Occipital lobe (tissue), 3 donors: ENCODE measurements around the gene STAT4. TPM values are rescaled to one million over a fixed set of nuclear protein-coding genes. Genes with fewer than 3 reads are reported as not detected.
"Not testable (repeated sequence)": the region's sequence is repeated elsewhere in the genome, so short reads cannot be mapped to it uniquely, and the experiment has no call there.

Experiments used
- DNase-seq: peaks from one replicate; lab custom pipeline; 2025; lab: John Stamatoyannopoulos, UW
- small RNA-seq: library from RNA; depleted of rRNA; stranded (forward); fragments of <200 nt; gene quantifications from one replicate; pipeline ENCODE3, GENCODE V24; 2014
- total RNA-seq: library from RNA; depleted of rRNA; stranded (reverse); fragments of >200 nt; gene quantifications from one replicate; pipeline ENCODE4 v1.2.3, GENCODE V29; 2014

Gene STAT4
- total RNA-seq, 1 donor from 2014 or later: 1.2 TPM

DNA sequence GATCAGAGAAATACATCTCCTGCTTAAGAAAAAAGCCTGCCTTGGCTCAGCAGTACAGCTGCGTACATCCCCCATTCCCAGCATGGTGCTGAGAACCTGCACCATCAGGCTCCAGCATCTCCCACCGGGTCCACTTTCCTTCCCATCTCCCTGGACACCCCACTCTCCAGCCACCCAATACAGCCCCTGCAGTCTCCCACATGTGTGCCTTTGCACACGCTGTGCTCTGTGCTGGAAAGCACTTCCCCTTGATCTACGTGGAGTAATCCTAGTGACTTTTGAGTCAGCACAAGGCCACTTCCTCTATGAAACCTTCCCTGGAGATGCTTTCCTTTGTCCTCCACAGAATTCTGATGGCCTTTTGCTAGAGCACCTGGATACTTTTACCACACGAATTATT lies 153.8 kb downstream of the STAT4 start:
- no peak for DNase-seq

DNA sequence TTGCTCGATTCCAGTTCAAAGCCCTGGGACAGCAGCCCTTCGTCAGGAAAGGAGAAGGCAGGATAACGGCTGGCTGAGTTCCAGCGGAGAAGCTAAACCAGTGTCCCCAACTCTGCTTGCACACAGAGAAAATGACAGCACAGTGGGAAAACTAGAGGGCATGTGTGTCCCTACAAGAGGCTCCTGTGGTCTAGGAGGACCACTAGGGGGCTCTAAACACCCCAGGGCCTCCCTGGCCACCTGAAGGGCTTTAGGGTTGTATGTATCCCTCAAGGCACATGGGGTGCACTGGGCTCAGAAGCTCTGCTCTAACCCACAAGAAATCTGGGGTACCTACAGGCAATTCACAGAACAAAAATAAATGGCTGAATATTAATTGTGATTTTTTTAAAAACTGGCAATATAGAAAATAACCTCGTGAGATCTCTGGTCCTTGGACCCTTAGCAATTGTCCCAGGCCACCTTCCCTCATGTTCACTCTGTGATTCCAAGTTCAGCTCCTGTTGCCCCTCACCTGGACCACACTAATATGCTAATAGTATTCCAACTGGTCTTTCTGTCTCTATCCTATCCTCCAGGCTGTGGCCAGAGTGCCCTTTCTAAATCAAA lies 154.4 kb downstream of the STAT4 start:
- no peak for DNase-seq

DNA sequence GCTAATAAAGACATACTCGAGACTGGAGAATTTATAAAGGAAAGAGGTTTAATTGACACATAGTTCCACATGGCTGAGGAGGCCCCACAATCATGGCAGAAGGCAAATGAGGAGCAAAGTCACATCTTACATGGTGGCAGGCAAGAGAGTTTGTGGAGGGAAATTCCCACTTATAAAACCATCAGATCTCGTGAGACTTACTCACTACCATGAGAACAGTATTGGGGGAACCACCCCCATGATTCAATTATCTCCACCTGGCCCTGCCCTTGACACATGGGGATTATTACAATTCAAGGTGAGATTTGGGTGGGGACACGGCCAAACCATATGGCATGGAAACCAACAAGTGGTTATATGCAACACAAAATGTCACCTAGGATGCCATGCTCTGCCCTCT lies 155.5 kb downstream of the STAT4 start:
- DNase-seq: not testable (repeated sequence)

DNA sequence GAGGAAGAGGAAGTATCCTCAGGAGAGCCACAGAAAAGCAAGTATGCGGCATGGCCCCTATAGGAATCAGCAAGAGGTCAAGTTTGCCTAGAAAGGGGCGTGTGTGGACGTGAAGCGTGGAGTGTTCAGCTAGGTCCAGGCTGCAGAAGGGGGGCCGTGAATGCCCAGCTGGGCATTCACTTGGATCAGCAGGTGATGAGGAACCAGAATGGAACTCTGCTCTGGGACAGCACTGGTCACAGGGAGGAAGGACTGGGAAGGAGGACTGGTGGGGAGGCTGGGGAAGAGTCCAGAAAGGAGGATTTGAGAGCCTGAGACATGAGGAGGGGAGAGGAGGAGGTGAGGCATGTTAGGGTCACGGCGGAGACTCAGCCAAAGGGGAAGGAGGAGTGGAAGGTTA lies 156.6 kb downstream of the STAT4 start:
- no peak for DNase-seq

DNA sequence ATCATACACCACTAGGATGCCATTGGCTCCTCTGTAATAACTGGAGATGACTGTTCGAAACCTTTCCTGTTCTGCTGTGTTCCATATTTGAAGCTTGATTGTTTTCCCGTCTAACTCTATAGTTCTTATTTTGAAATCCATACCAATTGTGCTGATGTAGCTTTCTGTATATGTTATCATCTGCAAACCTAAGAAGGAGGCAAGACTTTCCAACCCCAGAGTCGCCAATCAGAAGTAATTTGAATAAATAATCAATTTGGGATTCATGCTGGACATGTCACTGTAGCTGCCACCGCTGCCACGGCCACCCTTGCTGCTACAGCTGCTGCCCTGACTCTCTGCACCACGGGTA lies 157.5 kb downstream of the STAT4 start:
- DNase-seq: no peak

DNA sequence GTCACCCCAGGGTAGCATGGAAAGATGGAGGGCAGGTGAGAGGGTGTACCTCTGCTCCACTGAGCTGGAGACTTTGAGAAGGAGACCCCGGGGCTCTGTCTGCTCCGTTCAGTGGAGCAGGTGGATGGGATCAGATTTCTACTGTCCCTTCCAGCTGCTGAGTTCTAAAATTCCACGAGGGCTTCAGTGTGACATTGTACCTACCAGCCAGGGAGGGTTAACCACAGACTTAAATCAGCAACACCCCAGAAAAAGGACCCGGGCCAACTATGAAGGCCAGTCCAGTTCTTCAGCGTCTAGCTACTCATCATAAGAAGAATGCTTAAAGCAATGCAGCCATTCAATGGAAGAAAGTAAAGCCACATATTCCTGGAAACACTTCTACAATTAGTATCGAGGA lies 160.7 kb downstream of the STAT4 start:
- no peak for DNase-seq

DNA sequence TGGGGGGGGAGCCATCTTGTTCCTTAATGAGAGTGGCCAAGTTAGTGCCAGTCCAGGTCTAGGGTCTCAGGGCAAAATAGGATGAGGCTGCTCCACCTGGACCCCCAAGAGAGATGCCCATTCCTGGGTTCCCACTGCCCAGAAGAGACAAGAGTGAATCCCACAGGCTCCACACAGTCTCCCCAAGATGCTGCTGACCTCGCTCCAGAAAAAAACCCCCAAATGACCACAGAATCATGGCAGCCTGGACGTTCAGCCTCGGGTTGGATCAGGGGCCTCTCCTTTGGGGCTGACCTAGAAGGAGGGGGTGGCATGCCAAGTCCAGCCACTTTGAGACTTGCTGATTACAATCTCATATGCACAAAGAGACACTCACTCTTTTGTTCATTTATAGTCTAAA lies 161.9 kb downstream of the STAT4 start:
- no peak for DNase-seq

DNA sequence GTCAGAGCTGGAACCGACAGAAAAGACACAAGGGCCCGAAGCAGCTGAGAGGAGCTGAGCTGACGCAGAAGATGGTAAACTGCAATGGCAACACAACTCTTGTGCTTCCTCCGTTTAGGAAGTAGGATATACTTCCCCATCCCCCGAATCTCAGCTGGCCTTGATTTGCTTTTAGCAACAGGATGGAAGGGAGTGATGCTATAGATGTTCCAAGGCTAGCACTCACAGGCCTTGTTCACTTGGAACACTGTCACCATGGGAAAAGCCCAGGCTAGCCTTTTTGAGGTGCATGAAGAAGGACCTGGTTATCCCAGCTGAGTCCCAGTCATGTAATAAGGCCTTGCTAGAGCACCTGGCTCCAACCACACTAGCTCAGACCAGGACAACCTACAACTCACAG lies 162.9 kb downstream of the STAT4 start:
- DNase-seq: no peak

DNA sequence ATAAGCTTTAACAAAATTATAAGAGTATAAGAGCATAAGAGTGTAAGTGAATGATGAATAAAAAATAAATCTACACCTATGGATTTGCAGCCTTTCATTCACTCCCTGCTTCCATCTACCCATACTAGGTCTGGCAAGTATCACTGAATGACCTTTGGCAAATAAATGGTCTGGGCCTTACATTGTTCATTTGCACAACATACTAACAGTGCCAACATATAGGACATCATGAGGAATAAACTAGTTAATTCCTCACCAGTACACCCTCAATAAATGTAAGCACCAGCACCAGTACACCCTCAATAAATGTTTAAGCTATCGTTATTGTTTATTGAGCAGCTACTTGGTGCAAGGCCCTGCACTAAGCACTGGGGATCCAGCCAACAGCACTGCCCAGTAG lies 163.7 kb downstream of the STAT4 start:
- no peak for DNase-seq

DNA sequence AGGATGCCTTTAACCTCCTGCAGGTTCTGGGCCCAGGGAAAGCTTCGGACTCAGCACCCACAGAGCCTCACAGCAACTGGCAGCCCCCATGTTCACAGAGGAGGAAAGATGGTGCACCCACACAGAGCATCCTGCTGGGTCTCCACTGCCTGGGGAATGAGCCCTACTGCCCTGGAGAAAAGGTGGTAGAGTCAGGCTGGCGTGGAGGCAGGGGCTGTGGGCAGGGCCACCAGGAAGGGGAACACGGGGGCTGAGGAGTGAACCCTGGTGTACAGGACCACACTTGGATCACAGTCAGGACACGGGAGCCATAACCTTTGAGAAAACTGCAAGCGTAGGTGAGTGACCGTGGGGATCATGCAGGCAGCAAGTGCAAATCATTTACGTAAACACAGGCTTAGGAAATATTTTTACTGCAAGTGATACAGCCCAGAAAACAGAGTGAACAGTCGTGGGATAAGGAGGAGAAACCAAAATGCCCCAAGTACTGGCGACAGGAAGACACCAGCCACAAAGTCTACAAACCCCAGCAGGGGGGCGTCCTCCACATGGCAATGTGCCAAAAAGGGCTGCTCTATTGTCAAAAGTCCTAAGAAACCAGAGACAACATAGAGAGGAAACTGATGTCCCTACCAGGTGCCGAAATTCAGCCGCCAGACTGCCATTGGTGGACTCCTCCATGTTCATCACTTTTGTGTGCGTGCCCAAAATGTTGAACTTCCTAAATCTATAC lies 164.4 kb downstream of the STAT4 start:
- no peak for DNase-seq

DNA sequence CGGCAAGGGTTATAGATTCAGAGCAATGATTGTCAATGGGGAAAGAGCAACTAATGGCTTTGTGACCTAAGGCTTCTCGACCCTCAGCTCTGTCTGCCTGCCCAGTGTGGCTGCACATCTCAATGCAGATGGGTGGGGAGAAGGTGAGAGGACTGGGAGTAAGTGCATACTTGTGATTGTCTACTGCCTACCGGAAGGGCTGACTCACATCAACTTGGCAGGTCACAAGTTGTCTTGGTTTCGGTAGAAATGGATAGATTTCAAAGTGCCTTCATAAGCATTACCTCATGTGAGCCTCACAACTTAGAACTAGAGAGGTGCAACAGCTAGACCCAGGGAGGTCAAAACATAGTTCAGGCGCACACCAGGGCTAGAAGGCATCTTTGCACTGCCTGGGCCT lies 166.2 kb downstream of the STAT4 start:
- no peak for DNase-seq

DNA sequence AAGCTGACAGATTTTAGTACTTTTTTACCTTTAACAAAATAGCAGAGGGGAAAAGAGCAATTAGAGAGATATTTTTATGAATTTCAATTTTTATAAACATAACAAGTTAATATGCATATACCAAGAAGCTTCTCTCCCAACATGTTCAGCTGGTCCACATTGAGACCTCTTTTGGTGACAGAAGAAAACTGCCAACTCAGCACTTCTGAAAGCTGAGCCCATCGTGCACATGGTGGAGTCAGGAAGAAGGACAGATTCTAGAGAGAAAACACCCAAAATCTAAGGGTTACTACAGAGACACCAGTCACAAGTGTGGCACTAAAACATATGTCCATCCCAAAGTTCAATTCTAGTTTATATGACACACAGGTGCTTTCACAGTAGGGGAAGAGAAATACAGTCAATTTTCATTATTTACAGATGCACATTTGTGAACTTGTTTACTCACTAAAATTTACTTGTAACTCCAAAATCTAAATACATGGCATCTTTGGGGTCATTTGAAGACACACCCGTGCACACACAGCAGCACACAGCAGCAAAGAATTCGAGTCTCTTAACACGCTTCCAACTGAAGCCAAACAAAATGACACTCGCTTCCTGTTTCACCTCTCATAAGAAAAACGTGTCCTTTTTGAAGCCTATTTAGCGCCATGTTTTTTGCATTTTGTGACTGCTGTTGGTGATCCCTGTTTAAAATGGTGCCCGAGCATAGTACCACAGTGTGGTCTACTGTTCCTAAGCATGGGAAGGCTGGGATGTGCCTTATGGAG lies 168.3 kb downstream of the STAT4 start:
- DNase-seq: no peak

DNA sequence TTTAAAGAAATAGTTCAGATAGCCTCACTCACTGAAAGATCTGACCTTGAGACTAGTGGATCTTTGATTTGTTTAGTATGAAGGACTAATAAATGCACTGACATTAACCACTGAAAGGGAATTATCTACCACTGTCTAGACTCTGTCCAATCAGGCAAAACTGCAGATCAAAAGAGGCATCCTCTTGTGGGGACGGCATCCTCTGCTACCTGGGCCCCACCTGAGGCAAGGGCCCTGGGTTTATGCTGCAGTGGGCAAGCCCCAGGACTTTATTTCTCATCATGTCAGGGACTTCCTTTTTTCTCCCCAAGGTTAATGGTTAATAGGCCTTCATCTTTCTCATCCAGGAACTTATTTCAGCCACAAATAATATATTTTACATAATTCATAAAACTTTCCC lies 169.1 kb downstream of the STAT4 start:
- no peak for DNase-seq

DNA sequence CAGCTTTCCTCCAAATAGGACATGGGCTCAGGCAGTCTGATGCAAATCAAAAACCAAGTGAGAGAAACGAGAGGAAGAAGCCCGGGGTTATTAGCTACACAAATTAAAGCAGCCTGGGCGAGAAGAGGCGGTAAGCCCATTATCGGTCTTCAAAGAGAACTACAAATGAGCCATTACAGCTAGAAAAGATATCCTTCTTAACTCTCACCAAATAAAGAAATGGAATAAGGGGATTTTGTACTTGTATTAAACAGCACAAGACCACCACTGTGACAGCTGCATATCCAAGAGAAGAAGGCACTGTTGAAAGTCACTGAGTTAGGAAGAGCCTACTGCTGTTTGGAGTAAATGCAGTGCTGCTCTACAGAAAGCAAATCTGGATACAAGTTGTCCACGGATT lies 169.5 kb downstream of the STAT4 start:
- DNase-seq: no peak

DNA sequence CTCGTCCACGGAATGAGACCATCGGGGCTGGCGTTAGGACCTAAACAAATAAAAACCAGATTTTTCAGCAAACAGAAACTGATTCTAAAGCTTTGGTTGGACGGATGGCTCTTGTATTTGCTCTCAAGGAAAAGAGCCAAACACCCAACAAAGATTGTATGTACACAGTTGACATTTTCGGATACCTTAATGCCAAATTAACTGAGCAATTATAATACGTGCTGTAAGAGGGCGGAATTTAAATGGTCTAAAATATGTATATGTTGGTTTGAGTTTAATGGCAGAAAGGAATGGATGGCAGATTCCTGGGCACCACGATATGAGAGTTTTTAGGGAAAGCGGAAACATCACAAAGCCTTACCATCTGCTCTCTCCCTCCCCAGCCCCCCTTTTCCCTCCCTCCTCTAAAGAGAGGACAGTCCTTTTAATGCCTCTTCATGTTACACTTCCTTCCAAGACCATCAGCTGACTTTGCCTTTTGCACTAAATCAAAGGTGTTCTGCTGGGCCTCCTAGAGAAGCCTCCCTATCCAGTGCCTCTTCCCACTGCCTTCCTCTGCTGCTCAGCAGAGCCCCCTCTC lies 170.1 kb downstream of the STAT4 start:
- no peak for DNase-seq

DNA sequence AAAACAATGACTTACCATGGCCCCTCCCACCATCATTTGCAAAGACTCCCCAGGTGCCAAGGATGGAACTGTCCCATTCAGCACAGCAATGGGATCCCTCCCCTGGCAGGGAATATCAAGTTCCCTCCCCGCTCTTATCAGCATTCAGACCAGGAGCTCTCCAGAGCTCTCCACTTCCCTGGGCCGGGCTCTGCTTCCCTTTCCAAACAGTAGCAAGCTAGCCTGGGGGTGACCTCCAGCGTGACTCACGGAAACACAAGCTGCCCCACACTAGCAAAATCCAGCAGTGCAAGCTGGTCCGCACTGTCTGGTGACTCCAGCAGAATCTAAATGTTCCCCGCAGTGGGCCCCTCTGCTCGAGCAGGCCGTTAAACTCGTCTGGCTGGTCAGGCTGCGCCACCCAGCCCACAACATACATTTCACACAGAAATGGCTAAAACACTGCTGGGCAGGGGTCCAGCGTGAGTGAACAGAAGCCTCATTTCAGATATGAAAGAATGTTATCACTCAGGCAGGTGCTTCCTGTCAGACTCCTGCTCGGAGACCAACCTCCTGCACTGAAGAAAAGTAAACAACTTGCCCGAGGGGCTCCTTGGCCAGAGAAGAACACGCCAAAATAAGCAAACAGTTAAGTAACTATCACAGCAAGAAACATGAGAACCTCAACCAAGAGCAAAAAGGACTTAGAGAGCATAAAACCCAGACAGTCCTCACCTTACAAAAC lies 170.7 kb downstream of the STAT4 start:
- no peak for DNase-seq

Small RNAs within 50 kb of the gene (small RNA-seq; reads per million reads assigned to genes)
- gene RNU6-959P: not detected

Other genes with a start within 250 kb of the STAT4 start
- 29.8 TPM for gene STAT1, start 136.8 kb downstream of the STAT4 start, total RNA-seq
- 49.4 TPM for gene MYO1B, start 94.4 kb upstream of the STAT4 start, total RNA-seq